GM12875 (cell line): ENCODE data around the gene ITIH3.

Experiments
- H3K4me3 ChIP-seq: one replicate; pipeline ENCODE4 v1.5.1; 2011; ENCODE audit warnings: low read depth, low read length, control low read depth
- CTCF ChIP-seq: IDR thresholded peaks from 2 replicates; pipeline ENCODE4 v1.5.1; 2011; ENCODE audit warnings: low read depth, mild to moderate bottlenecking, control low read depth, inconsistent platforms, low read length, moderate library complexity, borderline replicate concordance; ENCODE audit not compliant: insufficient read depth

The ITIH3 gene

DNA sequence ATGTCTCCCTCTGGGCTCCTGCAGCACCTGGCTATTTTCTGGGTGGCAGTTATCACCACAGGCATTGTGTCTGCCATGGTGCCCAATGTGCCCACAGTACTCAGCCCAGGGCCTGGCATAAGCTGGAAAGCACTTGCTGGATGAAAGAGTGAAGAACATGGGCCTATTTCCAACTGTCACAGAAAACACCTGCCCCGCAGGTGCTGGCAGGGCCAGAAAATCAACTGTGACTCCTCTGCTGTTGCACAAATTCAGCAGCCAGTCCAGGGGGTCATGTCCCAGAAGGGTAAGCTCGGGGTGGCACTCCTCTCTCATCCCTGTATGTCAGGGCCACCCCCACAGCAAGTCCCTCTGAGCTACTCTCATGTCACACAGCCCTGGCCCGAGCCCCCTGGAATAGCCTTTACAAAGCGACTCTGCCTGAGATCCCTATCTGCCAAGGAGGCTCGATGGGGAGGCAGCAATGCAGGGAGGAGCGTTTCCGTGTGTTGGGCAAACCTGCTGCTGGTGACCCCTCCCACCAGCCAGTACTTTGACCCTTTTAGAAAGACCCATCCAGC, 16.9 kb downstream of the ITIH3 start:
- H3K4me3 ChIP-seq, result no peak overlapping the region
- no peak for TF ChIP-seq CTCF

DNA sequence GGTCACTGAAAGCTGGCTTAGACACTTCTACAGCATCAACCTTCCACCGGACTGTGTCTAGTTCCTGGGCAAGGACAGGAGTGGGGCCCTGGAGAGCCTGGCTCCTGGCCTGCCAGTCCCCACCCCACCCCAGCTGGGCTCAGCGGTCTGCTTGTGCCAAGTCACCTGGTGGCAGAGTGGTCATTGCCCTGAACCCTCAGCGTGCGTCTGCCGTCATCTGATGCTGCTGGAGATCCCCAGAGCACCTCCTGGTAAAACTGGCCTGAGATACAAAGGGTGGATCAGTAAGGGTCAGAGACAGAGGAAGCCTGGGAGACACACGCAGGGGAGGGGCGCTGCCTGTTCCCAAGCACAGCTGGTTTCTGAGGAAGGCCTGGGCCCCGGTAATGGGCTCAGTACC, 19.2 kb downstream of the ITIH3 start:
- no peak for TF ChIP-seq CTCF
- no peak overlapping the region for H3K4me3 ChIP-seq

- TF ChIP-seq CTCF, result no peak
- H3K4me3 ChIP-seq, result no peak overlapping the region
Measured at GRCh38 chr3:52816199-52816598, 21.6 kb downstream of the ITIH3 start.

GRCh38 chr3:52816654-52817053, 22.1 kb downstream of the ITIH3 start:
- TF ChIP-seq CTCF, result no peak
- H3K4me3 ChIP-seq, result no peak overlapping the region

- no peak overlapping the region for H3K4me3 ChIP-seq
- no peak for TF ChIP-seq CTCF
Measured at GRCh38 chr3:52817221-52817620, 22.6 kb downstream of the ITIH3 start.

GRCh38 chr3:52817860-52818259, 23.3 kb downstream of the ITIH3 start:
- no peak overlapping the region for H3K4me3 ChIP-seq
- no peak for TF ChIP-seq CTCF

GRCh38 chr3:52819936-52820335, 25.3 kb downstream of the ITIH3 start:
- H3K4me3 ChIP-seq, result no peak overlapping the region
- TF ChIP-seq CTCF, result no peak
